K562 (cell line): ENCODE results near the gene GAB2. TPM values are rescaled to one million over a fixed set of nuclear protein-coding genes. Genes with fewer than 3 reads are reported as not detected.
A peak's percentile ranks its signal among the peaks of the same experiment; 100 is the strongest.

Experiments
- CREB1 ChIP-seq, 2 experiments: sonication (generic) in 1 of 2; formaldehyde crosslinking in 1 of 2; IDR thresholded peaks; 2 replicates each; pipeline versions ENCODE4 v1.6.1 to v1.8.0; 2012 to 2022; ENCODE audit warnings: inconsistent platforms in 1 of 2, mild to moderate bottlenecking in 1 of 2, missing genetic modification reagents in 1 of 2, moderate library complexity in 1 of 2
- FOS ChIP-seq: IDR thresholded peaks from 3 replicates; pipeline ENCODE4 v1.6.1; 2011; ENCODE audit not compliant: insufficient read length; ENCODE audit errors: extremely low read depth
- FUS ChIP-seq: fragments of 200-400 bp; formaldehyde crosslinking; optimal IDR thresholded peaks from 2 replicates; pipeline ENCODE3; 2017; ENCODE audit warnings: low read depth, low read length
- HOXB6 ChIP-seq: fragments of 250-450 bp; sonication (Bioruptor Pico); IDR thresholded peaks from 2 replicates; pipeline ENCODE4 v1.5.1; 2022; ENCODE audit warnings: mild to moderate bottlenecking, borderline replicate concordance
- MCM3 ChIP-seq: fragments of 450-650 bp; IDR thresholded peaks from 2 replicates; pipeline ENCODE4 v1.6.1; 2016
- MEIS2 ChIP-seq: fragments of 450-650 bp; IDR thresholded peaks from 2 replicates; pipeline ENCODE4 v1.6.1; 2014; ENCODE audit warnings: mild to moderate bottlenecking; ENCODE audit not compliant: partially characterized antibody
- MTA1 ChIP-seq: fragments of 450-650 bp; IDR thresholded peaks from 2 replicates; pipeline ENCODE4 v1.6.1; 2017; ENCODE audit warnings: borderline replicate concordance
- MYNN ChIP-seq, 2 experiments: sonication (generic); formaldehyde crosslinking in 1 of 2; IDR thresholded peaks; 2 replicates each; pipeline versions ENCODE4 v1.5.0 to v1.6.1; 2016 to 2020; ENCODE audit warnings: antibody characterized with exemption in 1 of 2, missing genetic modification reagents in 1 of 2
- NCOA4 ChIP-seq: fragments of 450-650 bp; IDR thresholded peaks from 2 replicates; pipeline ENCODE4 v1.6.1; 2018; ENCODE audit warnings: mild to moderate bottlenecking; ENCODE audit not compliant: partially characterized antibody
- PCBP1 ChIP-seq: fragments of 200-400 bp; formaldehyde crosslinking; IDR thresholded peaks from 2 replicates; pipeline ENCODE4 v1.6.1; 2018; ENCODE audit warnings: mild to moderate bottlenecking, low read depth, low read length; ENCODE audit not compliant: poor library complexity, severe bottlenecking
- POLR2B ChIP-seq: fragments of 450-650 bp; IDR thresholded peaks from 2 replicates; pipeline ENCODE4 v1.6.1; 2018; ENCODE audit warnings: low read depth; ENCODE audit not compliant: partially characterized antibody
- SLC30A9 ChIP-seq: fragments of 250-450 bp; sonication (Bioruptor Pico); IDR thresholded peaks from 2 replicates; pipeline ENCODE4 v1.8.0; 2022; ENCODE audit warnings: mild to moderate bottlenecking, moderate library complexity
- SMAD2 ChIP-seq: fragments of 150-350 bp; IDR thresholded peaks from 2 replicates; pipeline ENCODE4 v1.6.1; 2014; ENCODE audit warnings: low read depth, mild to moderate bottlenecking, low read length
- TAF9B ChIP-seq: fragments of 450-650 bp; IDR thresholded peaks from 2 replicates; pipeline ENCODE4 v1.6.1; 2018; ENCODE audit warnings: mild to moderate bottlenecking; ENCODE audit not compliant: partially characterized antibody
- TCF7 ChIP-seq: sonication (generic); IDR thresholded peaks from 2 replicates; pipeline ENCODE4 v1.6.1; 2016; ENCODE audit warnings: antibody characterized with exemption, borderline replicate concordance
- TGIF2 ChIP-seq: sonication (generic); formaldehyde crosslinking; IDR thresholded peaks from 2 replicates; pipeline ENCODE4 v1.8.1; 2022; ENCODE audit warnings: mild to moderate bottlenecking, missing genetic modification reagents, moderate library complexity
- ZFP1 ChIP-seq: fragments of 450-650 bp; formaldehyde crosslinking; IDR thresholded peaks from 2 replicates; pipeline ENCODE4 v1.4.0; 2020; ENCODE audit warnings: mild to moderate bottlenecking, mixed read lengths
- ZNF311 ChIP-seq: fragments of 250-450 bp; sonication (Bioruptor Pico); IDR thresholded peaks from 2 replicates; pipeline ENCODE4 v1.4.0; 2020; ENCODE audit warnings: mild to moderate bottlenecking, moderate library complexity
- polyA plus RNA-seq, 8 experiments: library from polyadenylated mRNA; depleted of rRNA in 4 of 8; stranded (reverse) in 5 of 8; unstranded in 3 of 8; fragments of >200 nt; fragmentation: Nextera tagmentation in 2 of 8; fragmentation: Illumina TruSeq in 1 of 8; extraction: Ambion mirVana in 2 of 8; extraction: Trizol in 1 of 8; gene quantifications; 2 replicates each; pipeline versions ENCODE4 v1.2.1 to v1.2.3, GENCODE V29; 2011 to 2014; ENCODE audit warnings: inconsistent platforms in 1 of 8, missing spikeins in 1 of 8
- total RNA-seq, 7 experiments: library from RNA; depleted of rRNA in 6 of 7; stranded (reverse); fragments of >200 nt in 6 of 7; fragmentation: Illumina TruSeq in 2 of 7; extraction: Trizol in 2 of 7; gene quantifications; 2 replicates each; pipeline versions ENCODE4 v1.2.1 to v1.2.3, GENCODE V29; 2011 to 2021; ENCODE audit warnings: low replicate concordance in 1 of 7
- TF ChIP-seq, protein P1 (sequence below): sonication (generic); formaldehyde crosslinking; IDR thresholded peaks from 2 replicates; pipeline ENCODE4 v1.8.0; 2022; ENCODE audit warnings: missing genetic modification reagents, mild to moderate bottlenecking, moderate library complexity, borderline replicate concordance
- TF ChIP-seq, protein P2 (sequence below): fragments of 450-650 bp; formaldehyde crosslinking; IDR thresholded peaks from 2 replicates; pipeline ENCODE4 v1.4.0; 2022; ENCODE audit warnings: mild to moderate bottlenecking, moderate library complexity
- TF ChIP-seq, protein P3 (sequence below): fragments of 450-650 bp; IDR thresholded peaks from 2 replicates; pipeline ENCODE4 v1.6.1; 2016
- TF ChIP-seq, protein P4 (sequence below), 2 experiments: fragments of 150-350 bp in 1 of 2; IDR thresholded peaks; 2 replicates each; pipeline ENCODE4 v1.6.1; 2012 to 2016; ENCODE audit warnings: low read depth in 2 of 2, low read length in 2 of 2, mild to moderate bottlenecking in 1 of 2, moderate library complexity in 1 of 2
- TF ChIP-seq, protein P5 (sequence below): IDR thresholded peaks from 2 replicates; pipeline ENCODE4 v1.6.1; 2011; ENCODE audit not compliant: insufficient read length; ENCODE audit errors: extremely low read depth

Gene GAB2
- total and polyA plus RNA-seq, 9 of the 15 experiments (the other 6 are each of a cell fraction or from before 2014, with no cell fraction given), result 2.3 to 35.2 (median 16.1) TPM

DNA sequence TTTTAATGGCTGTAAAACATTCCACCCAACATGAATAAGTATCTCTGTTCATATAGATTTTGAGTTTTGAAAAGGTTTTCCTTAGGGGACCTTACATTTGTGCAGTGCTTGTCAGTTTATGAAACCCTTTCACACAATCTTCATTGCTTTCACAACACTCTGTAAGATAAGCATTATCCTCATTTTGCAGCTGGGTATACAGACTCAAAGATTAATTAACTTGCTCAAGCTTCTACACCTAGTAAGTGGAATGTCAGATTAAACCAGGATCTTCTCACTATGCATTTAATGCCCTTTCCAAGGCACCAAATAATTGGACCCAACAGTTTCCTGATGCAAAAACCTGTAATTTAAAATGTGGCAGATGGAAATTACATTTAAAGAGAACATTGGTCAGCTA is 11.6 kb upstream of the GAB2 start (continued):
- TF ChIP-seq, protein P1, sequence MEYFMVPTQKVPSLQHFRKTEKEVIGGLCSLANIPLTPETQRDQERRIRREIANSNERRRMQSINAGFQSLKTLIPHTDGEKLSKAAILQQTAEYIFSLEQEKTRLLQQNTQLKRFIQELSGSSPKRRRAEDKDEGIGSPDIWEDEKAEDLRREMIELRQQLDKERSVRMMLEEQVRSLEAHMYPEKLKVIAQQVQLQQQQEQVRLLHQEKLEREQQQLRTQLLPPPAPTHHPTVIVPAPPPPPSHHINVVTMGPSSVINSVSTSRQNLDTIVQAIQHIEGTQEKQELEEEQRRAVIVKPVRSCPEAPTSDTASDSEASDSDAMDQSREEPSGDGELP (CRISPR knock-in tag), result no peak
- TF ChIP-seq SMAD2 (no peak), NCOA4 (no peak), TGIF2 (no peak), MTA1 (no peak), CREB1 (IDR thresholded peaks at IDR 0.05) (no peak), CREB1 (CRISPR knock-in tag; IDR thresholded peaks at IDR 0.05) (no peak), MCM3 (no peak), TAF9B (no peak), PCBP1 (no peak), ZNF311 (CRISPR knock-in tag) (no peak), TCF7 (no peak), FUS (no peak), SLC30A9 (no peak), HOXB6 (CRISPR knock-in tag) (no peak), POLR2B (no peak), FOS (no peak), MEIS2 (peak; percentile 91), MYNN (IDR thresholded peaks at IDR 0.05) (no peak), MYNN (CRISPR knock-in tag; IDR thresholded peaks at IDR 0.05) (no peak), ZFP1 (no peak)
- TF ChIP-seq, protein P2, sequence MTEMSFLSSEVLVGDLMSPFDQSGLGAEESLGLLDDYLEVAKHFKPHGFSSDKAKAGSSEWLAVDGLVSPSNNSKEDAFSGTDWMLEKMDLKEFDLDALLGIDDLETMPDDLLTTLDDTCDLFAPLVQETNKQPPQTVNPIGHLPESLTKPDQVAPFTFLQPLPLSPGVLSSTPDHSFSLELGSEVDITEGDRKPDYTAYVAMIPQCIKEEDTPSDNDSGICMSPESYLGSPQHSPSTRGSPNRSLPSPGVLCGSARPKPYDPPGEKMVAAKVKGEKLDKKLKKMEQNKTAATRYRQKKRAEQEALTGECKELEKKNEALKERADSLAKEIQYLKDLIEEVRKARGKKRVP (CRISPR knock-in tag), result 0 out of 2 replicates have a peak, but pooled peaks have one; percentile 25
- TF ChIP-seq, protein P3, sequence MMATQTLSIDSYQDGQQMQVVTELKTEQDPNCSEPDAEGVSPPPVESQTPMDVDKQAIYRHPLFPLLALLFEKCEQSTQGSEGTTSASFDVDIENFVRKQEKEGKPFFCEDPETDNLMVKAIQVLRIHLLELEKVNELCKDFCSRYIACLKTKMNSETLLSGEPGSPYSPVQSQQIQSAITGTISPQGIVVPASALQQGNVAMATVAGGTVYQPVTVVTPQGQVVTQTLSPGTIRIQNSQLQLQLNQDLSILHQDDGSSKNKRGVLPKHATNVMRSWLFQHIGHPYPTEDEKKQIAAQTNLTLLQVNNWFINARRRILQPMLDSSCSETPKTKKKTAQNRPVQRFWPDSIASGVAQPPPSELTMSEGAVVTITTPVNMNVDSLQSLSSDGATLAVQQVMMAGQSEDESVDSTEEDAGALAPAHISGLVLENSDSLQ, result peak; percentile 53; the same call in 1 of the 2 replicates
- TF ChIP-seq, protein P4, sequence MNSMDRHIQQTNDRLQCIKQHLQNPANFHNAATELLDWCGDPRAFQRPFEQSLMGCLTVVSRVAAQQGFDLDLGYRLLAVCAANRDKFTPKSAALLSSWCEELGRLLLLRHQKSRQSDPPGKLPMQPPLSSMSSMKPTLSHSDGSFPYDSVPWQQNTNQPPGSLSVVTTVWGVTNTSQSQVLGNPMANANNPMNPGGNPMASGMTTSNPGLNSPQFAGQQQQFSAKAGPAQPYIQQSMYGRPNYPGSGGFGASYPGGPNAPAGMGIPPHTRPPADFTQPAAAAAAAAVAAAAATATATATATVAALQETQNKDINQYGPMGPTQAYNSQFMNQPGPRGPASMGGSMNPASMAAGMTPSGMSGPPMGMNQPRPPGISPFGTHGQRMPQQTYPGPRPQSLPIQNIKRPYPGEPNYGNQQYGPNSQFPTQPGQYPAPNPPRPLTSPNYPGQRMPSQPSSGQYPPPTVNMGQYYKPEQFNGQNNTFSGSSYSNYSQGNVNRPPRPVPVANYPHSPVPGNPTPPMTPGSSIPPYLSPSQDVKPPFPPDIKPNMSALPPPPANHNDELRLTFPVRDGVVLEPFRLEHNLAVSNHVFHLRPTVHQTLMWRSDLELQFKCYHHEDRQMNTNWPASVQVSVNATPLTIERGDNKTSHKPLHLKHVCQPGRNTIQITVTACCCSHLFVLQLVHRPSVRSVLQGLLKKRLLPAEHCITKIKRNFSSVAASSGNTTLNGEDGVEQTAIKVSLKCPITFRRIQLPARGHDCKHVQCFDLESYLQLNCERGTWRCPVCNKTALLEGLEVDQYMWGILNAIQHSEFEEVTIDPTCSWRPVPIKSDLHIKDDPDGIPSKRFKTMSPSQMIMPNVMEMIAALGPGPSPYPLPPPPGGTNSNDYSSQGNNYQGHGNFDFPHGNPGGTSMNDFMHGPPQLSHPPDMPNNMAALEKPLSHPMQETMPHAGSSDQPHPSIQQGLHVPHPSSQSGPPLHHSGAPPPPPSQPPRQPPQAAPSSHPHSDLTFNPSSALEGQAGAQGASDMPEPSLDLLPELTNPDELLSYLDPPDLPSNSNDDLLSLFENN (IDR thresholded peaks at IDR 0.05; ENCODE audit: low read depth in 2 of 2, low read length in 2 of 2), result peak in 1 of 2 experiments; percentile 49; a peak in 1 of 4 replicates
- TF ChIP-seq, protein P5, sequence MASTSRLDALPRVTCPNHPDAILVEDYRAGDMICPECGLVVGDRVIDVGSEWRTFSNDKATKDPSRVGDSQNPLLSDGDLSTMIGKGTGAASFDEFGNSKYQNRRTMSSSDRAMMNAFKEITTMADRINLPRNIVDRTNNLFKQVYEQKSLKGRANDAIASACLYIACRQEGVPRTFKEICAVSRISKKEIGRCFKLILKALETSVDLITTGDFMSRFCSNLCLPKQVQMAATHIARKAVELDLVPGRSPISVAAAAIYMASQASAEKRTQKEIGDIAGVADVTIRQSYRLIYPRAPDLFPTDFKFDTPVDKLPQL, result no peak
